Activated T-helper 17 cell treated with anti-CD3 and anti-CD28 coated beads, Interleukin-2, amount 50 U/mL, for 72 hours (primary cell): Measurements from ENCODE around the gene VAT1. TPM values are rescaled to one million over a fixed set of nuclear protein-coding genes. Genes with fewer than 3 reads are reported as not detected.

Experiments used
- ATAC-seq: fragments of 150-1000 bp; cut with Tn5 transposase; replicated peaks from 2 replicates; pipeline ENCODE4 v1.10.0; 2021; ENCODE audit warnings: mild to moderate bottlenecking, moderate library complexity
- H3K27ac Mint-ChIP-seq: one replicate; pipeline ENCODE4 v1.8.0; 2022; ENCODE audit warnings: mixed read lengths
- H3K27me3 Mint-ChIP-seq: one replicate; pipeline ENCODE4 v1.8.0; 2022; ENCODE audit warnings: mixed read lengths
- H3K36me3 Mint-ChIP-seq: one replicate; pipeline ENCODE4 v1.8.0; 2022; ENCODE audit warnings: low read depth, mild to moderate bottlenecking, mixed read lengths
- H3K4me1 Mint-ChIP-seq: one replicate; pipeline ENCODE4 v1.8.0; 2022; ENCODE audit warnings: mixed read lengths
- H3K4me3 Mint-ChIP-seq: one replicate; pipeline ENCODE4 v1.8.0; 2022; ENCODE audit warnings: mild to moderate bottlenecking, mixed read lengths
- H3K9me3 Mint-ChIP-seq: one replicate; pipeline ENCODE4 v1.8.0; 2022; ENCODE audit warnings: mixed read lengths
- total RNA-seq, 2 donors: library from RNA; stranded (reverse); gene quantifications; one replicate each; pipeline ENCODE4 v1.2.3, GENCODE V29; 2022

The VAT1 gene
- total RNA-seq, 2 donors from 2014 or later = 30.9 to 36.5 TPM

GRCh38 chr17:43034894-43035293 is 12.7 kb upstream of the VAT1 start:
- no peak for ATAC-seq
- Mint-ChIP-seq H3K27me3 (no peaks in the 10 kb centered on the region), H3K4me3 (no peak overlapping the region), H3K4me1 (no peaks in the 10 kb centered on the region), H3K9me3 (no peaks in the 10 kb centered on the region), H3K27ac (peak overlapping the region; percentile 40), H3K36me3 (no peaks in the 10 kb centered on the region)

GRCh38 chr17:43033948-43034881 is 12.0 kb upstream of the VAT1 start:
- H3K4me3 Mint-ChIP-seq = no peak overlapping the region
- no peaks in the 10 kb centered on the region for H3K27me3 Mint-ChIP-seq
- no peaks in the 10 kb centered on the region for H3K4me1 Mint-ChIP-seq
- no peak overlapping the region for H3K27ac Mint-ChIP-seq
- H3K36me3 Mint-ChIP-seq = no peaks in the 10 kb centered on the region
- H3K9me3 Mint-ChIP-seq = no peaks in the 10 kb centered on the region
- no peak for ATAC-seq

- H3K4me1 Mint-ChIP-seq = no peaks in the 10 kb centered on the region
- no peaks in the 10 kb centered on the region for H3K9me3 Mint-ChIP-seq
- H3K27me3 Mint-ChIP-seq = no peaks in the 10 kb centered on the region
- ATAC-seq = no peak
- no peaks in the 10 kb centered on the region for H3K36me3 Mint-ChIP-seq
- H3K27ac Mint-ChIP-seq = no peak overlapping the region
- no peak overlapping the region for H3K4me3 Mint-ChIP-seq
Measured at GRCh38 chr17:43031666-43032065, 9.5 kb upstream of the VAT1 start.

GRCh38 chr17:43030137-43030767 is 8.1 kb upstream of the VAT1 start:
- Mint-ChIP-seq H3K27me3 (no peaks in the 10 kb centered on the region), H3K9me3 (no peaks in the 10 kb centered on the region), H3K4me3 (no peak overlapping the region), H3K4me1 (no peaks in the 10 kb centered on the region), H3K36me3 (no peaks in the 10 kb centered on the region), H3K27ac (peak overlapping the region; percentile 2)
- ATAC-seq = no peak

- no peak overlapping the region for H3K27ac Mint-ChIP-seq
- H3K27me3 Mint-ChIP-seq = no peaks in the 10 kb centered on the region
- no peaks in the 10 kb centered on the region for H3K9me3 Mint-ChIP-seq
- H3K4me3 Mint-ChIP-seq = no peak overlapping the region
- ATAC-seq = no peak
- peaks cover 6% of the 10 kb centered on the region for H3K4me1 Mint-ChIP-seq
- H3K36me3 Mint-ChIP-seq = no peaks in the 10 kb centered on the region
Measured at GRCh38 chr17:43028221-43028861, 6.2 kb upstream of the VAT1 start.

GRCh38 chr17:43027091-43028032 is 5.2 kb upstream of the VAT1 start:
- H3K9me3 Mint-ChIP-seq = no peaks in the 10 kb centered on the region
- no peak for ATAC-seq
- H3K4me3 Mint-ChIP-seq = no peak overlapping the region
- H3K27me3 Mint-ChIP-seq = no peaks in the 10 kb centered on the region
- peaks cover 6% of the 10 kb centered on the region for H3K4me1 Mint-ChIP-seq
- H3K36me3 Mint-ChIP-seq = no peaks in the 10 kb centered on the region
- no peak overlapping the region for H3K27ac Mint-ChIP-seq

GRCh38 chr17:43026595-43026994 is 4.4 kb upstream of the VAT1 start:
- Mint-ChIP-seq H3K9me3 (no peaks in the 10 kb centered on the region), H3K4me1 (peaks cover 6% of the 10 kb centered on the region), H3K36me3 (no peaks in the 10 kb centered on the region), H3K27ac (no peak overlapping the region), H3K4me3 (no peak overlapping the region), H3K27me3 (no peaks in the 10 kb centered on the region)
- no peak for ATAC-seq

- Mint-ChIP-seq H3K4me1 (peaks cover 6% of the 10 kb centered on the region), H3K4me3 (peak overlapping the region; percentile 90)
Measured at GRCh38 chr17:43025766-43026537, 3.8 kb upstream of the VAT1 start.

GRCh38 chr17:43025290-43025657 is 3.1 kb upstream of the VAT1 start:
- no peaks in the 10 kb centered on the region for H3K27me3 Mint-ChIP-seq
- H3K4me3 Mint-ChIP-seq = peak overlapping the region; percentile 90
- peaks cover 6% of the 10 kb centered on the region for H3K4me1 Mint-ChIP-seq
- H3K9me3 Mint-ChIP-seq = no peaks in the 10 kb centered on the region
- no peak for ATAC-seq
- no peaks in the 10 kb centered on the region for H3K36me3 Mint-ChIP-seq
- H3K27ac Mint-ChIP-seq = no peak overlapping the region

More at GRCh38 chr17:43025766-43026537, 3.8 kb upstream of the VAT1 start:
- H3K27ac Mint-ChIP-seq = no peak overlapping the region
- H3K36me3 Mint-ChIP-seq = no peaks in the 10 kb centered on the region
- no peaks in the 10 kb centered on the region for H3K9me3 Mint-ChIP-seq
- no peak for ATAC-seq
- H3K27me3 Mint-ChIP-seq = no peaks in the 10 kb centered on the region

- ATAC-seq = peak; percentile 55
- H3K9me3 Mint-ChIP-seq = no peaks in the 10 kb centered on the region
- no peaks in the 10 kb centered on the region for H3K36me3 Mint-ChIP-seq
- peaks cover 8% of the 10 kb centered on the region for H3K4me1 Mint-ChIP-seq
- H3K27ac Mint-ChIP-seq = peak within 1 kb of the TSS; percentile 87
- H3K4me3 Mint-ChIP-seq = peak within 1 kb of the TSS; percentile 90
- no peaks in the 10 kb centered on the region for H3K27me3 Mint-ChIP-seq
Measured at GRCh38 chr17:43024407-43025289, 2.5 kb upstream of the VAT1 start, which contains the start of gene RND2. Gene RND2 (plus strand): TSS chr17:43025231. CDS start chr17:43025348, 117 bp downstream.

- Mint-ChIP-seq H3K9me3 (no peaks in the 10 kb centered on the region), H3K27me3 (no peaks in the 10 kb centered on the region), H3K4me1 (peaks cover 21% of the 10 kb centered on the region), H3K36me3 (no peaks in the 10 kb centered on the region), H3K4me3 (peak overlapping the region; percentile 76), H3K27ac (peak overlapping the region; percentile 78)
- no peak for ATAC-seq
Measured at GRCh38 chr17:43020789-43021740, 1.1 kb downstream of the VAT1 start.
